HepG2 (cell line): ENCODE data around the gene FMNL2. TPM values are rescaled to one million over a fixed set of nuclear protein-coding genes. Genes with fewer than 3 reads are reported as not detected.

Experiments
- BORCS8-MEF2B ChIP-seq: sonication (generic); formaldehyde crosslinking; IDR thresholded peaks from 2 replicates; pipeline ENCODE4 v1.8.0; 2022; ENCODE audit warnings: mild to moderate bottlenecking, missing genetic modification reagents
- FOSL2 ChIP-seq: sonication (generic); formaldehyde crosslinking; IDR thresholded peaks from 2 replicates; pipeline ENCODE4 v1.4.0; 2020; ENCODE audit warnings: missing genetic modification reagents
- FOXO1 ChIP-seq: sonication (generic); formaldehyde crosslinking; IDR thresholded peaks from 2 replicates; pipeline ENCODE4 v1.4.0; 2020; ENCODE audit warnings: missing genetic modification reagents
- JDP2 ChIP-seq: sonication (generic); formaldehyde crosslinking; IDR thresholded peaks from 2 replicates; pipeline ENCODE4 v1.8.1; 2022; ENCODE audit warnings: missing genetic modification reagents, borderline replicate concordance
- KAT7 ChIP-seq: IDR thresholded peaks from 2 replicates; pipeline ENCODE4 v1.6.1; 2018; ENCODE audit warnings: borderline replicate concordance, missing compliant biosample characterization
- PRDM4 ChIP-seq: sonication (generic); formaldehyde crosslinking; IDR thresholded peaks from 2 replicates; pipeline ENCODE4 v1.9.0; 2021; ENCODE audit warnings: missing genetic modification reagents, borderline replicate concordance
- PRMT3 ChIP-seq: sonication (generic); formaldehyde crosslinking; IDR thresholded peaks from 2 replicates; pipeline ENCODE4 v1.8.1; 2022; ENCODE audit warnings: low read depth, mild to moderate bottlenecking, moderate library complexity, missing genetic modification reagents, borderline replicate concordance
- RFXAP ChIP-seq: sonication (generic); formaldehyde crosslinking; IDR thresholded peaks from 2 replicates; pipeline ENCODE4 v1.4.0; 2020; ENCODE audit warnings: missing genetic modification reagents, borderline replicate concordance
- SNAPC4 ChIP-seq: sonication (generic); formaldehyde crosslinking; IDR thresholded peaks from 2 replicates; pipeline ENCODE4 v1.4.0; 2020; ENCODE audit warnings: mild to moderate bottlenecking, missing genetic modification reagents
- TMF1 ChIP-seq: sonication (generic); formaldehyde crosslinking; IDR thresholded peaks from 2 replicates; pipeline ENCODE4 v1.8.1; 2022; ENCODE audit warnings: low read depth, missing genetic modification reagents
- ZNF225 ChIP-seq: sonication (generic); formaldehyde crosslinking; IDR thresholded peaks from 2 replicates; pipeline ENCODE4 v1.4.0; 2020; ENCODE audit warnings: mild to moderate bottlenecking, missing genetic modification reagents
- ZNF24 ChIP-seq: fragments of 450-650 bp; IDR thresholded peaks from 2 replicates; pipeline ENCODE4 v1.6.1; 2017; ENCODE audit warnings: antibody characterized with exemption, mild to moderate bottlenecking
- ZNF3 ChIP-seq: IDR thresholded peaks from 2 replicates; pipeline ENCODE4 v1.7.0; 2017; ENCODE audit warnings: inconsistent platforms
- ZSCAN25 ChIP-seq: sonication (generic); formaldehyde crosslinking; IDR thresholded peaks from 2 replicates; pipeline ENCODE4 v1.8.0; 2022; ENCODE audit warnings: mild to moderate bottlenecking, missing genetic modification reagents
- polyA plus RNA-seq, 8 experiments: library from polyadenylated mRNA; depleted of rRNA in 3 of 8; stranded (reverse) in 7 of 8; unstranded in 1 of 8; fragments of >200 nt; fragmentation: Illumina TruSeq in 4 of 8; extraction: Trizol in 4 of 8; gene quantifications; 2 replicates each; pipeline versions ENCODE4 v1.2.1 to v1.2.3, GENCODE V29; 2011 to 2016; ENCODE audit warnings: low read depth in 4 of 8, missing spikeins in 1 of 8, mixed read lengths in 1 of 8; ENCODE audit not compliant: insufficient read depth in 1 of 8
- total RNA-seq, 5 experiments: library from RNA; depleted of rRNA; stranded (reverse); fragments of >200 nt; fragmentation: Illumina TruSeq; extraction: Trizol; gene quantifications; 2 replicates each; pipeline ENCODE4 v1.2.3, GENCODE V29; 2016; ENCODE audit warnings: low read depth in 1 of 5
- TF ChIP-seq, protein P1 (sequence below): sonication (generic); formaldehyde crosslinking; IDR thresholded peaks from 2 replicates; pipeline ENCODE4 v1.5.0; 2020; ENCODE audit warnings: missing genetic modification reagents
- TF ChIP-seq, protein P2 (sequence below): sonication (generic); formaldehyde crosslinking; IDR thresholded peaks from 2 replicates; pipeline ENCODE4 v1.5.0; 2020; ENCODE audit warnings: mild to moderate bottlenecking, missing genetic modification reagents, borderline replicate concordance

The FMNL2 gene
- total and polyA plus RNA-seq, 2 of the 13 experiments (the other 11 are each of a cell fraction or from before 2014, with no cell fraction given) = 66.5 to 67.7 TPM

DNA sequence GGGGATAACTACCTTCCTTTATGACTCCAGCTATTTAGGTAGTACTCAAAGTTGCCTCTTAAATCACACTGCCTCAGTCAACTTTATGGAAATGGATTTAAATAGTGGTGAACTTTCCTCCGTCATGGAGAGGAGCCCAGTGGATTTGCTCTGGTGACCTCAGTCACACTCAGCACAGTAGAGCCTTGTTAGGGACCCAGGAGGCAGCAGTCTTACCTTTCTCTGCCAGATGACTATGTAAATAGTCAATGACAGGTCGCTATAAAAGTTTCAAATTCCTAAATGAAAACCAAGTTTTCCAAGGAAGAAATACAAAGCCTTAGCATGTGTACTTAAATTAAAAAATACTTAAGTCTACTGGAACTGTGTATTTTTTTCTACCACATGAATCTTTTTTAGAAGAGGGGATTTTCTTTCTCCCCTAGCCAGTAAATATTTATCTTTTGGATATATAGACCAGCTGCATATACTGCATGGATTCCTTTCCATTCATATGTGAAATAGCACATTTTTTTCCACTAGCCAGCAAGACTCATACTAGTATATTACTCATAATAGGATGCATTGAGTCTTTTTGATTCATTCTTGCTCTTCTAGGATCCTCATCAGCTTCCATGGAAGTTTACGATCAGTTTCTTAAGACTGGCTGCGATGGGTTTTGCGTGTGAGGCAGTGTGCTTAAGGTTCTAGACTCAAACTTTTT, 147.1 kb downstream of the FMNL2 start (continued):
- TF ChIP-seq, protein P1, sequence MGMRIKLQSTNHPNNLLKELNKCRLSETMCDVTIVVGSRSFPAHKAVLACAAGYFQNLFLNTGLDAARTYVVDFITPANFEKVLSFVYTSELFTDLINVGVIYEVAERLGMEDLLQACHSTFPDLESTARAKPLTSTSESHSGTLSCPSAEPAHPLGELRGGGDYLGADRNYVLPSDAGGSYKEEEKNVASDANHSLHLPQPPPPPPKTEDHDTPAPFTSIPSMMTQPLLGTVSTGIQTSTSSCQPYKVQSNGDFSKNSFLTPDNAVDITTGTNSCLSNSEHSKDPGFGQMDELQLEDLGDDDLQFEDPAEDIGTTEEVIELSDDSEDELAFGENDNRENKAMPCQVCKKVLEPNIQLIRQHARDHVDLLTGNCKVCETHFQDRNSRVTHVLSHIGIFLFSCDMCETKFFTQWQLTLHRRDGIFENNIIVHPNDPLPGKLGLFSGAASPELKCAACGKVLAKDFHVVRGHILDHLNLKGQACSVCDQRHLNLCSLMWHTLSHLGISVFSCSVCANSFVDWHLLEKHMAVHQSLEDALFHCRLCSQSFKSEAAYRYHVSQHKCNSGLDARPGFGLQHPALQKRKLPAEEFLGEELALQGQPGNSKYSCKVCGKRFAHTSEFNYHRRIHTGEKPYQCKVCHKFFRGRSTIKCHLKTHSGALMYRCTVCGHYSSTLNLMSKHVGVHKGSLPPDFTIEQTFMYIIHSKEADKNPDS (CRISPR knock-in tag) = no peak
- TF ChIP-seq FOXO1 (CRISPR knock-in tag) = no peak; the same call in 1 of the 2 replicates
- TF ChIP-seq PRMT3 (CRISPR knock-in tag) = no peak
- TF ChIP-seq RFXAP (CRISPR knock-in tag) = no peak
- TF ChIP-seq JDP2 (CRISPR knock-in tag) = no peak
- no peak for TF ChIP-seq ZNF24
- peak; percentile 50; the same call in 1 of the 2 replicates for TF ChIP-seq FOSL2 (CRISPR knock-in tag)
- TF ChIP-seq ZNF3 (CRISPR knock-in tag) = no peak
- TF ChIP-seq, protein P2, sequence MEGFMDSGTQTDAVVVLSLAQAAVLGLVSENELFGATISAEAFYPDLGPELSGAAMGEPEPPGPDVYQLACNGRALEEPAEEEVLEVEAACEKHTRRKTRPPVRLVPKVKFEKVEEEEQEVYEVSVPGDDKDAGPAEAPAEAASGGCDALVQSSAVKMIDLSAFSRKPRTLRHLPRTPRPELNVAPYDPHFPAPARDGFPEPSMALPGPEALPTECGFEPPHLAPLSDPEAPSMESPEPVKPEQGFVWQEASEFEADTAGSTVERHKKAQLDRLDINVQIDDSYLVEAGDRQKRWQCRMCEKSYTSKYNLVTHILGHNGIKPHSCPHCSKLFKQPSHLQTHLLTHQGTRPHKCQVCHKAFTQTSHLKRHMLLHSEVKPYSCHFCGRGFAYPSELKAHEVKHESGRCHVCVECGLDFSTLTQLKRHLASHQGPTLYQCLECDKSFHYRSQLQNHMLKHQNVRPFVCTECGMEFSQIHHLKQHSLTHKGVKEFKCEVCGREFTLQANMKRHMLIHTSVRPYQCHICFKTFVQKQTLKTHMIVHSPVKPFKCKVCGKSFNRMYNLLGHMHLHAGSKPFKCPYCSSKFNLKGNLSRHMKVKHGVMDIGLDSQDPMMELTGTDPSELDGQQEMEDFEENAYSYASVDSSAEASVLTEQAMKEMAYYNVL (CRISPR knock-in tag) = no peak
- no peak for TF ChIP-seq ZNF225 (CRISPR knock-in tag)
- TF ChIP-seq PRDM4 (CRISPR knock-in tag) = no peak
- TF ChIP-seq ZSCAN25 (CRISPR knock-in tag) = no peak
- TF ChIP-seq BORCS8-MEF2B (CRISPR knock-in tag) = no peak
- TF ChIP-seq TMF1 (CRISPR knock-in tag) = no peak
- TF ChIP-seq KAT7 (CRISPR knock-in tag) = no peak
- no peak for TF ChIP-seq SNAPC4 (CRISPR knock-in tag)
